PC-9 (cell line): ENCODE data around the gene BHMT2.

Experiments used
- CTCF ChIP-seq: fragments of 200-600 bp; sonication (generic); conservative IDR thresholded peaks from 2 replicates; pipeline ENCODE4 v1.6.1; 2017; ENCODE audit warnings: mixed run types, antibody characterized with exemption, mild to moderate bottlenecking, moderate library complexity
- EZH2 ChIP-seq: fragments of 200-600 bp; sonication (generic); IDR thresholded peaks from 2 replicates; pipeline ENCODE4 v1.8.0; 2017; ENCODE audit warnings: antibody characterized with exemption, low read depth

- peak; percentile 78 for TF ChIP-seq CTCF
- no peak for TF ChIP-seq EZH2
Observed at GRCh38 chr5:79133657-79134451, 64.3 kb downstream of the BHMT2 start.
